Thyroid gland (tissue), 4 donors: ENCODE data around the gene ANAPC2. TPM values are rescaled to one million over a fixed set of nuclear protein-coding genes. Genes with fewer than 3 reads are reported as not detected.

ENCODE experiments used
- DNase-seq, 2 donors: peaks; one replicate each; pipeline ENCODE4 v3.0.0-alpha.2; 2019
- H3K27ac ChIP-seq, 3 donors: fragments of 200-600 bp; sonication (generic); 1 replicate in 2 of 3; 2 replicates in 1 of 3; pipeline ENCODE4 v1.5.1; 2016 to 2019; ENCODE audit warnings: mild to moderate bottlenecking in 1 of 3, moderate library complexity in 1 of 3
- H3K27me3 ChIP-seq: fragments of 200-600 bp; sonication (generic); one replicate; pipeline ENCODE4 v1.5.1; 2019
- H3K36me3 ChIP-seq, 2 donors: fragments of 200-600 bp; sonication (generic); one replicate each; pipeline ENCODE4 v1.5.1; 2016 to 2019
- H3K4me1 ChIP-seq, 2 donors: fragments of 200-600 bp; sonication (generic); one replicate each; pipeline ENCODE4 v1.5.1; 2017 to 2019
- H3K4me3 ChIP-seq, 3 donors: fragments of 200-600 bp; sonication (generic); replicated peaks in 1 of 3; 1 replicate in 2 of 3; 2 replicates in 1 of 3; pipeline ENCODE4 v1.5.1; 2016; ENCODE audit warnings: mild to moderate bottlenecking in 1 of 3
- H3K9me3 ChIP-seq: fragments of 200-600 bp; sonication (generic); one replicate; pipeline ENCODE4 v1.5.1; 2017
- POLR2A ChIP-seq, 2 donors: fragments of 450-650 bp; IDR thresholded peaks; one replicate each; pipeline ENCODE4 v1.6.1; 2017; ENCODE audit warnings: antibody characterized with exemption in 2 of 2, mild to moderate bottlenecking in 2 of 2, moderate library complexity in 1 of 2
- WGBS, 2 donors: methylation state at CpG; one replicate each; pipeline ENCODE4 v1.1.5; 2017; 5-methylcytosine and 5-hydroxymethylcytosine counted together
- intact Hi-C: fragments of 100-400 bp; cut with DNase I; formaldehyde crosslinking; loops from one replicate; pipeline ENCODE4 v1.15.1; 2023
- total RNA-seq, 4 donors: library from RNA; depleted of rRNA; stranded (reverse); fragments of >200 nt; gene quantifications; one replicate each; pipeline ENCODE4 v1.2.3, GENCODE V29; 2016
- TF ChIP-seq, protein P1 (sequence below), 6 experiments: fragments of 200-600 bp in 3 of 6; fragments of 450-650 bp in 3 of 6; sonication (generic) in 3 of 6; IDR thresholded peaks; one replicate each; pipeline ENCODE4 v1.5.1; 2016 to 2019; ENCODE audit warnings: antibody characterized with exemption in 6 of 6, mild to moderate bottlenecking in 2 of 6, inconsistent platforms in 1 of 6, moderate library complexity in 1 of 6

The ANAPC2 gene
- total RNA-seq, 4 donors from 2014 or later, result 25.6 to 34.1 (median 31.8) TPM

DNA sequence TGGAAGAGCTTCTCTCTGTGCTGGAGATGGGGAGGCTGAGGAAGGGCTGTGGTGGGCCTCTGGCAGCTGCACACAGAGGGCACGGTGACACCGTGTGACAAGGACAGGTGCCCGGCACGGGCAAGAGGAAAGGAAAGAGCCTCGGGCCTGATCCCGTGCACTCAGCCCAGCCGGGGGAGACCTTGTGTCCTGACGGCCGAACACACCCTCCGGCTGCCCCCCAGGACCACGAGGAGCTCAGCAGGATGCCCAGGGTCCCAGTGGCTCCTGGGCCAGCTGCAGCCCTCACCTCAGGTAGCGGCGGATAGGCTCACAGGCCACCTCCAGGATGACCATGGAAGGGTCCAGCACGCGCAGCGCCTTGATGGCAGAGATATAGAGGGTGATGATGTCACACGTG, 5.5 kb downstream of the ANAPC2 start:
- H3K36me3 ChIP-seq, result peaks cover 39 to 68% of the 10 kb centered on the region in 2 donors
- no peak for DNase-seq
- intact Hi-C loops, result no loop called here
- 92 to 100% methylated on average over 6 to 9 of the region's 17 CpGs for WGBS, 2 donors
- no peaks in the 10 kb centered on the region for H3K9me3 ChIP-seq
- H3K4me3 ChIP-seq, result no peak overlapping the region
- no peaks in the 10 kb centered on the region for H3K27me3 ChIP-seq
- TF ChIP-seq, protein P1, sequence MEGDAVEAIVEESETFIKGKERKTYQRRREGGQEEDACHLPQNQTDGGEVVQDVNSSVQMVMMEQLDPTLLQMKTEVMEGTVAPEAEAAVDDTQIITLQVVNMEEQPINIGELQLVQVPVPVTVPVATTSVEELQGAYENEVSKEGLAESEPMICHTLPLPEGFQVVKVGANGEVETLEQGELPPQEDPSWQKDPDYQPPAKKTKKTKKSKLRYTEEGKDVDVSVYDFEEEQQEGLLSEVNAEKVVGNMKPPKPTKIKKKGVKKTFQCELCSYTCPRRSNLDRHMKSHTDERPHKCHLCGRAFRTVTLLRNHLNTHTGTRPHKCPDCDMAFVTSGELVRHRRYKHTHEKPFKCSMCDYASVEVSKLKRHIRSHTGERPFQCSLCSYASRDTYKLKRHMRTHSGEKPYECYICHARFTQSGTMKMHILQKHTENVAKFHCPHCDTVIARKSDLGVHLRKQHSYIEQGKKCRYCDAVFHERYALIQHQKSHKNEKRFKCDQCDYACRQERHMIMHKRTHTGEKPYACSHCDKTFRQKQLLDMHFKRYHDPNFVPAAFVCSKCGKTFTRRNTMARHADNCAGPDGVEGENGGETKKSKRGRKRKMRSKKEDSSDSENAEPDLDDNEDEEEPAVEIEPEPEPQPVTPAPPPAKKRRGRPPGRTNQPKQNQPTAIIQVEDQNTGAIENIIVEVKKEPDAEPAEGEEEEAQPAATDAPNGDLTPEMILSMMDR (IDR thresholded peaks at IDR 0.05), result no peak
- no peak for TF ChIP-seq POLR2A (IDR thresholded peaks at IDR 0.05)
- no peak overlapping the region for H3K27ac ChIP-seq
- peaks cover 15 to 17% of the 10 kb centered on the region in 2 donors for H3K4me1 ChIP-seq

DNA sequence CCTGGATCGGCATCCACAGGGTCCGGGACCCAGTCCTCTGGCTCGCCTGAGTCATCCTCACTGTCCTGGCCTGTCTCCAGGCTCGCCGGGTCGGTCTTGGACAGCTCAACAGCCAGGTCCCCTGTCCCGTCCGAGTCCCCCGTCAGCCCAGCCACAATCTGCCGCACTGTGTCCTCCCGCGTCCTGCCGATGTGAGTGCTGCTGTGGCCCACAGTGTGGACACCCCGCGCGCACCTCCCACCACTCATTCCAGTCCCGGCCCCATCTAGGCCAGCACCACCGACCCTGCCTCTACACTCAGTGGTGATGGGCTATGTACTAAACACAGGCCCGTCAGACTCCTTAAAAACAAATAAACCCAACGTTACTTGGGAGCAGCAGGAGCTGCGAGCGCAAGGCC, 6.7 kb downstream of the ANAPC2 start:
- no peak overlapping the region for H3K4me3 ChIP-seq
- H3K27me3 ChIP-seq, result no peaks in the 10 kb centered on the region
- TF ChIP-seq, protein P1 (IDR thresholded peaks at IDR 0.05), result no peak
- TF ChIP-seq POLR2A (IDR thresholded peaks at IDR 0.05), result no peak
- no peak overlapping the region for H3K27ac ChIP-seq
- 92 to 94% methylated on average over 16 of the region's 22 CpGs for WGBS, 2 donors
- peaks cover 3 to 5% of the 10 kb centered on the region in 2 donors for H3K4me1 ChIP-seq
- no peaks in the 10 kb centered on the region for H3K9me3 ChIP-seq
- intact Hi-C loops, result no loop called here
- no peak for DNase-seq
- peaks cover 39 to 69% of the 10 kb centered on the region in 2 donors for H3K36me3 ChIP-seq

DNA sequence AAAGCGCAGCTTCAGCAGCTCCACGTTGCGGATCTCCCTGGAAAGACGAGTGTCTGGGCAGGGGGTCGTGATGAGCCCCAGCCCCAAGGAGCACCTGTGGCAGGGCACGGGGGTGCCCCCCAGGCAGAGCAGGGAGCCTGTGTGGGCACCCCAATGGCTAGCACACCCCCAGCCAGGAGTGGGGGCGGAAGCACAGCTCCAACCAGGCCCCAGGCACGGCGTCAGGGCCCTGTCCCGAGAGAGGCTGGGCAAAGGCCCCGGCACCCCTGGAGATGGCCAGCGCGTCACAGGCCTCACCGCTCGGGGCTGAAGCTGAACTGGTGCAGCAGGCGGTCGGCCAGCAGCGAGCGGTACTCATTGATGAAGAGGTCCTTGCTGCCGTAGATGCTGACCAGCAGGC, 7.9 kb downstream of the ANAPC2 start:
- no peaks in the 10 kb centered on the region for H3K27me3 ChIP-seq
- TF ChIP-seq, protein P1 (IDR thresholded peaks at IDR 0.05), result no peak
- no peak for TF ChIP-seq POLR2A (IDR thresholded peaks at IDR 0.05)
- peaks cover 39 to 66% of the 10 kb centered on the region in 2 donors for H3K36me3 ChIP-seq
- no peak overlapping the region for H3K4me3 ChIP-seq
- no peaks in the 10 kb centered on the region for H3K9me3 ChIP-seq
- DNase-seq, result no peak
- no peak overlapping the region for H3K27ac ChIP-seq
- WGBS, 2 donors, result 95 to 97% methylated on average over 8 to 16 of the region's 20 CpGs
- intact Hi-C loops, result no loop called here
- H3K4me1 ChIP-seq, result no peaks in the 10 kb centered on the region

DNA sequence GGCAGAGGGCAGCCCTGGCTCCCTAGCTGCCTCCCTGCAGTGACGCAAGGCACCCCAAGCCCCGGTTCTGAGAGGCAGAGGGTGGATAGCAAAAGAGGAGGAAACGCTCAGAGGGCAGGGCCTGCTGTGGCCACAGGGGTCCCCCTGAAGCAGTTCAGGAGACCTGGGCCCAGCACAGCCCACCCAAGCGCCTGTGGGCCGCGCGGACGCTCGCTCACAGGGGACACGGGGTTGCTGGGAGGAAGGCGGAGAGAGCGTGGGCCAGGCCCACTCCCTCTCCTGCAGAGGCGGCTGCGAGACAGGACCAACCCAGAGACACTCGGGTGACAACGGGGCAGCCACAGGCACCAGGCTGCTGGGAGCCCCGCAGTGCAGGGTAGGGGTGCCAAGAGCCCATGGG, 8.6 kb downstream of the ANAPC2 start:
- H3K36me3 ChIP-seq, result peaks cover 39 to 62% of the 10 kb centered on the region in 2 donors
- 98 to 99% methylated on average over 14 to 17 of the region's 17 CpGs for WGBS, 2 donors
- H3K4me3 ChIP-seq, result no peak overlapping the region
- no peak overlapping the region for H3K27ac ChIP-seq
- no peaks in the 10 kb centered on the region for H3K9me3 ChIP-seq
- no peak for DNase-seq
- intact Hi-C loops, result no loop called here
- no peaks in the 10 kb centered on the region for H3K27me3 ChIP-seq
- H3K4me1 ChIP-seq, result no peaks in the 10 kb centered on the region
- TF ChIP-seq, protein P1 (IDR thresholded peaks at IDR 0.05), result no peak

- Histone ChIP-seq H3K27me3 (no peaks in the 10 kb centered on the region), H3K36me3 (peaks cover 38 to 55% of the 10 kb centered on the region in 2 donors), H3K4me3 (no peak overlapping the region), H3K4me1 (no peaks in the 10 kb centered on the region), H3K9me3 (no peaks in the 10 kb centered on the region), H3K27ac (no peak overlapping the region)
- DNase-seq, result no peak
- WGBS, 2 donors, result 93 to 95% methylated on average over 17 to 19 of the region's 19 CpGs
- TF ChIP-seq POLR2A (IDR thresholded peaks at IDR 0.05), result no peak
- TF ChIP-seq, protein P1 (IDR thresholded peaks at IDR 0.05), result no peak
- intact Hi-C loops, result no loop called here
Measured at GRCh38 chr9:137178939-137179630, 9.3 kb downstream of the ANAPC2 start.
